HUES6 (cell line): ENCODE measurements around the gene RNH1.

ENCODE experiments used
- H3K27ac ChIP-seq: 2 replicates; pipeline ENCODE4 v1.7.0; 2013; ENCODE audit warnings: low read depth, mild to moderate bottlenecking, low read length, inconsistent platforms
- H3K27me3 ChIP-seq: 2 replicates; pipeline ENCODE4 v1.6.1; 2013; ENCODE audit warnings: low read length; ENCODE audit not compliant: control insufficient read depth, insufficient read depth
- H3K36me3 ChIP-seq: 2 replicates; pipeline ENCODE4 v1.6.1; 2013; ENCODE audit warnings: low read length; ENCODE audit not compliant: control insufficient read depth, insufficient read depth
- H3K4me1 ChIP-seq: 2 replicates; pipeline ENCODE4 v1.6.1; 2013; ENCODE audit warnings: low read length; ENCODE audit not compliant: control insufficient read depth, insufficient read depth
- H3K4me3 ChIP-seq: 2 replicates; pipeline ENCODE4 v1.5.1; 2013; ENCODE audit warnings: low read depth, low read length
- H3K9ac ChIP-seq: one replicate; pipeline ENCODE4 v1.6.1; 2013; ENCODE audit warnings: mild to moderate bottlenecking, low read length
- H3K9me3 ChIP-seq: 2 replicates; pipeline ENCODE4 v1.6.1; 2013; ENCODE audit warnings: low read depth, low read length; ENCODE audit not compliant: control insufficient read depth, insufficient read depth

RNH1 gene

DNA sequence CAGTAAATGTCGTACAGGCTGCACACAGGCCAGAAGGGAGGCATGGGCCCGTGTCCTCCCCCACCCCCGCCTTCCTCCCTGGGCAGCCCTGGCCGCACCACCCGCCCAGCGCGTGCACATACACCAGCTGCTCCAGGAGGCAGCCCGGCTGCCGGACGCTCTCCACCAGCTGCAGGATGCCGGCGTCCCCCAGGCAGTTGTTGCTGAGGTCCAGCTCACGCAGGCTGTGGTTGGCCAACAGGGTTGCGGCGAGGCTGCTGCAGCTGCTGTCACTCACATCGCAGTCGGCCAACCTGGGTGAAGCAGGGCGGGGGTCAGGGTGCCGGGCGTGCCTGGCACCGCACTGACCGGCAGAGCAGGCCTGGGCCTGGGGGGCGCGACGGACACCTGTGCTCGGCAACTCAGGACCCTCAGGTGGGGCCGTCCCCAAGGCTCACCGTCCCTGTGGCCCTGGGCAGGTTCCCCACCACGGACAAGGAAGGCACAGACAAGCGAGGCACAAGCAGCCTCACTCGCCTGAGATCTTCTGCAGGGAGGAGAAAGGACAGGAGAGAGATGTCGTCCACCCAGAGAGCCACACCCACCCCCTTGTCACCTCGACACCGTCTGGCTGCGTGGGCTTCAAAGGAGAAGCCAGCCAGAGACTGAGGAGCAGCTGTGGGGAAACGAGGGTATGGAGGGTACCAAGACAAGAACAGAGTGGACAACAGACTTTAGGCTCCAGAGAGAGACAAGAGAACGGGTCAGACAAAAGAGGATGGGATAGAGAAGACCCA is 12.1 kb downstream of the RNH1 start:
- Histone ChIP-seq H3K4me1 (no peaks in the 10 kb centered on the region), H3K9me3 (peaks cover 10% of the 10 kb centered on the region; the same call in 1 of the 2 replicates), H3K27ac (no peak overlapping the region), H3K36me3 (peaks cover 73% of the 10 kb centered on the region), H3K27me3 (no peaks in the 10 kb centered on the region), H3K4me3 (no peak overlapping the region), H3K9ac (no peak overlapping the region)

DNA sequence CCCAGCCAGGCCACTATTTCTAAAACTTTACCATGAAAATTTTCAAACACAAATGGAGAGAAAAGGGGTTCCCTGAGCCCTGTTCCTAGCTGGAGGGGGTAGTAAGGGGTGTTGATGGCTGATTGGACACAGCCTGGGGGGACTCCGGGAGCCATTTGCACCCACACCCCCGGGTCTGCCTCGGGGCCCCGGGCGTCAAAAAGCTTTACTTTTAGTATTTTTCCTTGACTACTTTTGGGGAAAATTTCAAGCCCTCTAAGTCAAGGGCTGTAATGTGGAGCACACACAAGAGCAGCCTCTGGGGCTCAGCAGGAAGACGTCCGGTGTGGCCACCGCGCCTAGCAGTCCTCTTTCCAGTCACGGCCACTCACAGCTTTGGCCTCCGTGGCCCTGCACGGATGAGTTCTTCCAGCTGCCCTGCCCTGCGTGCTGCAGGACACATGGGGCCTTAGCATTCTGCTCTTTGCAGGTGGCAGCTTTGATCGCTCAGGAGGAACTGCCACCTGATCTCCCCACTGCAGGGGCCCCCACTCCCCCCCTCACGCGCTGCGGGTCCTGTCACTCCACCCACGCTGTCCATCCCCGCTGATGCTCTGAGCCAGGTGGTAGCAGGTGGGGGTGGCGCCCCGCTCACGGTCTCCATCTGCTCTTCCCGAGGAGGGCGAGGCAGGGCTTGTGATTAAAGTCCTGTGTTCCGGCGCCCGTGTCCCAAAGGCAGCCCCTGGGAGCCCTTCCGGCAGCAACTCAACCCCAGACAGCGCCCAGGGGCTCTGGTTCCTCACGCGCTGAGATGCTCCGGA is 14.4 kb downstream of the RNH1 start:
- H3K4me3 ChIP-seq = no peak overlapping the region
- H3K9me3 ChIP-seq = peaks cover 9% of the 10 kb centered on the region; the same call in 1 of the 2 replicates
- H3K27me3 ChIP-seq = no peaks in the 10 kb centered on the region
- no peak overlapping the region for H3K27ac ChIP-seq
- H3K9ac ChIP-seq = no peak overlapping the region
- H3K36me3 ChIP-seq = peaks cover 62% of the 10 kb centered on the region
- no peaks in the 10 kb centered on the region for H3K4me1 ChIP-seq

DNA sequence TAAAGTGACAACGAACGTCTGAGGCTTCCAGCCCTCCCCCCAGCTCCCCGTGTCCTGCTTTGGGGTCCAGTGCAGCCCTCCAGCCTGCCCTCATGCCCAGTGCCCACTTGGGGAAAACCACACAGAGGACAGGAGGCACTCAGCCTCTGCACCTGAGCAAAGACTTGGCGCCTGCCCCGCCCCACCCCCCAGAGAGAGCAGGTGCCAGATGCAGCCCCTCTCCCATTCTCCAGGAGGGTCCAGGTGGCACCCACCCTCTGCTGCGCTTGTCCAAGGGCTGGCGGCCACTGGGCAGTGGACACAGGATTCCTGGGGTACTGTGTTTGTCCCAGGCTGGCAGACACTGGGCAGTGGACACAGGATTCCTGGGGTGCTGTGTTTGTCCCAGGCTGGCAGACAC is 15.7 kb downstream of the RNH1 start:
- Histone ChIP-seq H3K9ac (no peak overlapping the region), H3K4me3 (no peak overlapping the region), H3K4me1 (no peaks in the 10 kb centered on the region), H3K9me3 (no peaks in the 10 kb centered on the region), H3K36me3 (peaks cover 56% of the 10 kb centered on the region), H3K27ac (no peak overlapping the region), H3K27me3 (no peaks in the 10 kb centered on the region)

DNA sequence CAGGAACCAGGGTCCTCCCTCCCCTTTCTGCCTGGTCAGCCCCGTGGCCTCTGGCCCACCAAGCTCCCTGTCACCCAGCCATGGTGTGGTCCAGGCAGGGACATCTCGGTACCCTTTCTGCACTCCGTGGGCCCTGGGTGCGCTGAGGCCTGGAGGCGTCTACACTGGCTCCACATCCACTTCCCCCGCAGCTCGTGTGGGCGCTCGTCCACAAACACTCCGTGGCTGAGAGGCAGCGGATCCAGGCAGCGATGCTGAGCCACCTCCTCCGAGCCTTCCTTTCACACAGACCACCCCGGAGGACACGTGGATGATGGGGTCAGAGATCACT is 16.1 kb downstream of the RNH1 start:
- no peak overlapping the region for H3K4me3 ChIP-seq
- H3K9me3 ChIP-seq = no peaks in the 10 kb centered on the region
- H3K27me3 ChIP-seq = no peaks in the 10 kb centered on the region
- no peak overlapping the region for H3K9ac ChIP-seq
- H3K27ac ChIP-seq = no peak overlapping the region
- no peaks in the 10 kb centered on the region for H3K4me1 ChIP-seq
- peaks cover 54% of the 10 kb centered on the region for H3K36me3 ChIP-seq

DNA sequence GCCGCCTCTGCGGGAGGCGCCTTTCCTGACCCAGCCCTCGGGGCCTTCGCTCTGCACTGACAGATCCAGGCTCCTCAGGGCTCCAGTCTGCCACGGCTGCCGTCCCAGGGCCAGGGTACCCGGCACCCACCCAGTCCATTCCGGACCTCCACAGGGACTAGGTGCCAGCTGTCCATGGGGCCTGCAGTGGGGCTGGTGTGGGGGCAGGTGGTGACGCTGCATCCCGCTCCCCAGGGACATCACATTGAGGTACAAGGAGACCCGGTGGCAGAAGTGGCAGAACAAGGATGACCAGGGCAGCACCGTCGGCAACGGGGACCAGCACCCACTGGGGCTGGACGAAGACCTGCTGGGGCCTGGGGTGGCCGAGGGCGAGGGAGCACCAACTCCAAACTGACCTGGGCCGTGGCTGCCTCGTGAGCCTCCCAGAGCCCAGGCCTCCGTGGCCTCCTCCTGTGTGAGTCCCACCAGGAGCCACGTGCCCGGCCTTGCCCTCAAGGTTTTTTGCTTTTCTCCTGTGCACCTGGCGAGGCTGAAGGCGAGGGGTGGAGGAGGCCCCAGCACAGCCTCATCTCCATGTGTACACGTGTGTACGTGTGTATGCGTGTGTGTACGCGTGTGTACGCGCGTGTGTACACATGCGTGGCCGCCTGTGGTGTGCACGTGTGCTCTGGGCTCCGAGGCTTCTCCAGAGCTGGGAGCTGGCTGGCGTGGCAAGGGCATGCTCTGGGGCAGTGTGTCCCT is 16.7 kb downstream of the RNH1 start:
- Histone ChIP-seq H3K9ac (no peak overlapping the region), H3K4me3 (no peak overlapping the region), H3K27ac (no peak overlapping the region), H3K9me3 (no peaks in the 10 kb centered on the region), H3K4me1 (no peaks in the 10 kb centered on the region), H3K27me3 (no peaks in the 10 kb centered on the region), H3K36me3 (peaks cover 49% of the 10 kb centered on the region)

DNA sequence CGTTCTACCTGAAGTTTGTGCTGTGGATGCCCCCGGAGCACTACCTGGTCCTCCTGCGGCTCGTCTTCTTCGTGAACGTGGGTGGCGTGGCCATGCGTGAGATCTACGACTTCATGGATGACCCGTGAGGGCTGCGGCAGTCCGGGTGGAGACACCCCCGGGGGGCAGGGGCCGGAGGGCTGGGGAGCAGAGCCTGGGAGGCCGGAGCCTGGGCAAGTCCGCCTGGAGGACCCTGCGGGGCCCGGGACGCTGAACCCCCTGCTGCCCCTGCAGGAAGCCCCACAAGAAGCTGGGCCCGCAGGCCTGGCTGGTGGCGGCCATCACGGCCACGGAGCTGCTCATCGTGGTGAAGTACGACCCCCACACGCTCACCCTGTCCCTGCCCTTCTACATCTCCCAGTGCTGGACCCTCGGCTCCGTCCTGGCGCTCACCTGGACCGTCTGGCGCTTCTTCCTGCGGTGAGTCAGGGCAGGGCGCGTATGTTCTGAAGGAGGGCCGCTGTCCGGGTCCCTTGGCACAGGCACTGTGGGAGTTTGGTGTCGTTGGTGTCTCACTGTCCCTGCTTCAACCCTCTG is 17.3 kb downstream of the RNH1 start:
- Histone ChIP-seq H3K36me3 (peaks cover 45% of the 10 kb centered on the region), H3K4me3 (no peak overlapping the region), H3K27me3 (no peaks in the 10 kb centered on the region), H3K9ac (no peak overlapping the region), H3K9me3 (no peaks in the 10 kb centered on the region), H3K27ac (no peak overlapping the region), H3K4me1 (no peaks in the 10 kb centered on the region)

DNA sequence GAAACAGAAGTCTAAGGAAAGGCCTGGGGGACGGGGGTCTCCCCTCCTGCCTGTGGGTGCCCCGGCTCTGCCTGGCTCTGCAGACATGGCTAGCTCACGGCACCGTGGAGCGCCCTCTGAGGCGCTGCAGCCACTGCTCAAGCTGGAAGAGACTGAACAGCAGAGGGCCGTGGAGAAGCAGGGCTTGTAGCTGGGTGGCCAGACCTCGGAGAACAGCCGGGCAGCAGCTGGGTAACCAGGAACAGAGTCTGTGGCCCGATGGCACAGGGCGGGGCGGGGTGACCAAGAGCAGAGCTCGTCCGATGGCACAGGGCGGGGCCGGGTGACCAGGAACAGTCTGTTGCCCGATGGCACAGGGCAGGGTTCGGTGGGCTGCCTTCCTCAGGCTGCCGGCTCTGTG is 18.1 kb downstream of the RNH1 start:
- peaks cover 39% of the 10 kb centered on the region for H3K36me3 ChIP-seq

DNA sequence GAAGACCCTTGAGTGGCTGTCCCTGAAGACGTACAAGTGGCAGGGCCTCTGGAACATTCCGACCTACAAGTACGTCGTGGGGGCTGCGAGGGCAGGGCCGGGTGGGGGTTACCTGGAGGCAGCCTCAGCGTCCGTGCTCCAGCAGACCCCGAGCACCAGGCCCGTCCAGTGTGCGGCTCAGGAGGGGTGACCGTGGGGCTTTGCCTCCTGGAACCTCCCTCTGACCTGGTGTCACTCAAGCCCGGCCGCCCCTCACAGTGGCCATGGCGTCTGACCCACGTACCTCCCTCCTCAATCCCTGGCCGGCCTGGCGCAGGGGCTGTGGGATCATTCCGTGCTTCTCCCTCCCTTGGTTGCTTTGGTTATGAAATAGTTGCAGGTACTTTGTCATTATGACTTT is 18.5 kb downstream of the RNH1 start:
- no peak overlapping the region for H3K27ac ChIP-seq
- no peaks in the 10 kb centered on the region for H3K4me1 ChIP-seq
- no peaks in the 10 kb centered on the region for H3K27me3 ChIP-seq
- no peak overlapping the region for H3K4me3 ChIP-seq
- H3K36me3 ChIP-seq = peaks cover 37% of the 10 kb centered on the region
- no peak overlapping the region for H3K9ac ChIP-seq
- H3K9me3 ChIP-seq = no peaks in the 10 kb centered on the region

More for the DNA sequence above, 18.1 kb downstream of the RNH1 start:
- Histone ChIP-seq H3K27ac (no peak overlapping the region), H3K9ac (no peak overlapping the region), H3K9me3 (no peaks in the 10 kb centered on the region), H3K27me3 (no peaks in the 10 kb centered on the region), H3K4me1 (no peaks in the 10 kb centered on the region), H3K4me3 (no peak overlapping the region)

DNA sequence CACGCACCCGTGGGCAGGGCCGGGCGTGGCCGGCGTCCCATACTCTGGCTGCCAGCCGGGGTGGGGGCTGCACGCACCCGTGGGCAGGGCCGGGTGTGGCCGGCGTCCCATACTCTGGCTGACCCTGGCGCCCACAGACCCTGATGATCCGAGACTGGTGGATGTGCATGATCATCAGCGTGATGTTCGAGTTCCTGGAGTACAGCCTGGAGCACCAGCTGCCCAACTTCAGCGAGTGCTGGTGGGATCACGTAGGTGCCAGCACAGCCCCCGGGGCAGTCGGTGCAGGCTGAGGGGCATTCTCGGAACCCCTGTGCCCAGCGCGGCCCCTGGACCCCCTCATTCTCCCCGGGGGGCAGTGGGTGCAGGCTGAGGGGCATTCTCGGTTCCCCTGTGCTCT is 19.0 kb downstream of the RNH1 start:
- H3K36me3 ChIP-seq = peaks cover 34% of the 10 kb centered on the region
- no peaks in the 10 kb centered on the region for H3K27me3 ChIP-seq
- H3K27ac ChIP-seq = no peak overlapping the region
- H3K4me1 ChIP-seq = no peaks in the 10 kb centered on the region
- no peaks in the 10 kb centered on the region for H3K9me3 ChIP-seq
- H3K4me3 ChIP-seq = no peak overlapping the region
- no peak overlapping the region for H3K9ac ChIP-seq

DNA sequence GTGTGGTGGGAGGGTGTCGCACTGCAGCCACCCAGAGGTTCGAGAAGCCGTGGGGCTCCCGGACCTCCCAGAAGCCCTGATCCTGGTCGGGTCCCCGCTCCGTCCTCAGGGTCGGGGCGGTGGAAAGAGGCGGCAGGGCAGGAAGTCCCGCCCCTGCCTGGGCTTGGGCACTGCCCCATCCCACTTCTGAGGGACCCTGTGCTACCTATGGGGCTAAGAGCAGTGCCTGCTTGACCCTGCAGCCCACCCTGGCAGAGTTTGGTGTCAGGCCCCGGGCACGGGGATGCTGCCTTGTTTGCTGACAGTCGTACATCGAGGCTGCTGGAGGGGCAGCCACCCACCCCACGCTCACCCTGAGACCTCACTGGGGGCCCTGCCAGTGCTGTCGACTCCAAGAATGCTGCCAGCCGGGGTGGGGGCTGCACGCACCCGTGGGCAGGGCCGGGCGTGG is 19.4 kb downstream of the RNH1 start:
- H3K27me3 ChIP-seq = no peaks in the 10 kb centered on the region
- H3K27ac ChIP-seq = no peak overlapping the region
- no peak overlapping the region for H3K9ac ChIP-seq
- H3K4me3 ChIP-seq = no peak overlapping the region
- H3K36me3 ChIP-seq = peaks cover 31% of the 10 kb centered on the region
- no peaks in the 10 kb centered on the region for H3K9me3 ChIP-seq
- no peaks in the 10 kb centered on the region for H3K4me1 ChIP-seq
